GM23248 (cell line): ENCODE data around the gene THOC1.
"Not testable (repeated sequence)": the region's sequence is repeated elsewhere in the genome, so short reads cannot be mapped to it uniquely, and the experiment has no call there.

ENCODE experiments used
- EZH2 ChIP-seq: fragments of 200-600 bp; sonication (generic); IDR thresholded peaks from 2 replicates; pipeline ENCODE4 v1.6.1; 2018; ENCODE audit warnings: antibody characterized with exemption, mild to moderate bottlenecking; ENCODE audit not compliant: insufficient read depth, poor library complexity, severe bottlenecking
- EZH2phosphoT487 ChIP-seq: fragments of 200-600 bp; sonication (generic); IDR thresholded peaks from 2 replicates; pipeline ENCODE4 v1.6.1; 2018; ENCODE audit warnings: antibody characterized with exemption, moderate library complexity, mild to moderate bottlenecking, low read depth; ENCODE audit not compliant: insufficient read depth

DNA sequence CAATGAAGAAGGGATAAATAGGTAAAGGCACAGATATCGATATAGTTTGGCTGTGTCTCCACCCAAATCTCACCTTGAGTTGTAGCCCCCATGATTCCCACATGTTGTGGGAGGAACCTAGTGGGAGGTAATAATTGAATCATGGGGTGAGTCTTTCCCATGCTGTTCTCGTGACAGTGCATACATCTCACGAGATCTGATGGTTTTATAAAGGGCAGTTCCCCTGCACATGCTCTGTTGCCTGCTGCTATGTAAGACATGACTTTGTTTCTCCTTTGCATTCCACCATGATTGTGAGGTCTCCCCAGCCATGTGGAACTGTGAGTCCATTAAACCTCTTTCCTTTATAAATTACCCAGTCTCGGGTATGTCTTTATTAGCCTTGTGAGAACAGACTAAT lies 40.2 kb upstream of the THOC1 start:
- TF ChIP-seq EZH2, EZH2phosphoT487: not testable (repeated sequence)
